Pancreas (tissue), 10 donors: ENCODE data around the gene SOX18. TPM values are rescaled to one million over a fixed set of nuclear protein-coding genes. Genes with fewer than 3 reads are reported as not detected.

Experiments
- ATAC-seq, 4 donors: fragments of 200-7000 bp; cut with Tn5 transposase; one replicate each; pipeline versions ENCODE4 v1.8.0 to v1.9.1; 2020; ENCODE audit warnings: mild to moderate bottlenecking in 4 of 4, moderate library complexity in 4 of 4
- DNase-seq, 6 donors: peaks; one replicate each; pipeline ENCODE4 v3.0.0-alpha.2; 2020
- FAIRE-seq: peaks from 2 replicates; lab custom pipeline; 2012; peaks lifted over from hg19 to GRCh38; lab: Jason Lieb, UNC
- H3K27ac ChIP-seq, 4 donors: fragments of 200-600 bp; sonication (generic); 1 replicate in 3 of 4; 2 replicates in 1 of 4; pipeline versions ENCODE4 v1.5.0 to v1.8.0; 2020
- H3K27me3 ChIP-seq, 4 donors: fragments of 200-600 bp; one replicate each; pipeline ENCODE4 v1.8.0; 2021
- H3K36me3 ChIP-seq, 3 donors: fragments of 200-600 bp; sonication (generic) in 1 of 3; one replicate each; pipeline versions ENCODE4 v1.5.0 to v1.8.0; 2020 to 2021
- H3K4me1 ChIP-seq, 3 donors: fragments of 200-600 bp; one replicate each; pipeline ENCODE4 v1.8.0; 2021
- H3K4me3 ChIP-seq, 4 donors: fragments of 200-600 bp; sonication (generic) in 2 of 4; one replicate each; pipeline versions ENCODE4 v1.5.0 to v1.8.0; 2020 to 2021
- H3K9me3 ChIP-seq, 4 donors: fragments of 200-600 bp; one replicate each; pipeline ENCODE4 v1.8.0; 2021
- WGBS, 2 donors: extraction: QIAGEN DNeasy Blood & Tissue Kit; methylation state at CpG; one replicate each; pipeline ENCODE4 v1.1.7; 2013; 5-methylcytosine and 5-hydroxymethylcytosine counted together
- intact Hi-C, 3 donors: fragments of 100-400 bp; cut with DNase I; formaldehyde crosslinking; loops; one replicate each; pipeline versions ENCODE4 v1.11.1 to v1.14.2; 2022
- polyA plus RNA-seq, 2 donors: library from polyadenylated mRNA; stranded (reverse); fragments of 200-250 nt; gene quantifications; one replicate each; pipeline ENCODE4 v1.2.3, GENCODE V29; 2013
- total RNA-seq, 6 donors: library from RNA; stranded (reverse); fragmentation: NEBNext Ultra II Directional in 4 of 6; extraction: Animal tissue kit (Norgen Biotek cat#: 25700) in 4 of 6; gene quantifications; one replicate each; pipeline versions ENCODE4 v1.2.1 to v1.2.4, GENCODE V29; 2021 to 2023
- TF ChIP-seq, protein P1 (sequence below), 4 donors: fragments of 200-600 bp; sonication (generic) in 3 of 4; IDR thresholded peaks; one replicate each; pipeline versions ENCODE4 v1.5.0 to v1.8.0; 2021; ENCODE audit warnings: antibody characterized with exemption in 4 of 4
- donor health status: healthy with polysubstance abuse.
- donor health status: DM: no; HTN: no; CAD: no; lungs with moderate emphysema.
- donor health status: DM: no; HTN: no; CAD: no.
- donor health status: control.
- donor health status: control.
- donor health status: Bipolar disorder and iron deficiency.
- donor health status: DM: yes; HTN: yes; CAD: no.
- donor health status: DM: no; HTN: no; CAD: no.
- donor health status: DM: no; HTN: no; CAD: no.
- donor health status: DM: yes; HTN: yes; CAD: no.

SOX18 gene
- total and polyA plus RNA-seq, 8 donors: 3.7 to 9.1 (median 6.0) TPM

DNA sequence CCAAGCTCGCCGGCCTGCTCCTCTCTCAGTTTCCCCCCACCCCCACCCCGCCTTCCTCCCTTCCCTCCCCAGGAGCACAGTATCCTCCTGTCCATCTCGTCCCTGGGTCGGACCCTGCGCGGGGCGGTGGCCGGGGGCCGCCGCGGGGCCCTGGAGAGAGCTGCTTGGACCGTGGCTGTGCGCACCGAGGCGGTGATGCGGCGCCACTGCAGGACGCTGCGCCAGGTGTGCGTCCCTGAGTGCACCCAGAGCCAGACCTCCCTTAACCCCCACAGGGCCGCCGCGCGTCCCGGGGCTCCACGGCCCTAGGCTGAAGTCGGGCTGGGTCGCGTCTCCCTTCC, 11.2 kb downstream of the SOX18 start:
- Histone ChIP-seq H3K4me1 (peaks cover 0 to 5% (median 0%) of the 10 kb centered on the region in 3 donors), H3K36me3 (peaks cover 0 to 2% (median 0%) of the 10 kb centered on the region in 3 donors), H3K27me3 (no peaks in the 10 kb centered on the region), H3K9me3 (no peaks in the 10 kb centered on the region), H3K4me3 (peak overlapping the region; percentile 6 to 65 (median 39)), H3K27ac (peak overlapping the region; percentile 48 to 70 (median 60))
- FAIRE-seq (no peak), DNase-seq (peak in 2 of 6 donors; percentile 47 to 84), ATAC-seq (peak; percentile 17 to 56 (median 22))
- TF ChIP-seq, protein P1, sequence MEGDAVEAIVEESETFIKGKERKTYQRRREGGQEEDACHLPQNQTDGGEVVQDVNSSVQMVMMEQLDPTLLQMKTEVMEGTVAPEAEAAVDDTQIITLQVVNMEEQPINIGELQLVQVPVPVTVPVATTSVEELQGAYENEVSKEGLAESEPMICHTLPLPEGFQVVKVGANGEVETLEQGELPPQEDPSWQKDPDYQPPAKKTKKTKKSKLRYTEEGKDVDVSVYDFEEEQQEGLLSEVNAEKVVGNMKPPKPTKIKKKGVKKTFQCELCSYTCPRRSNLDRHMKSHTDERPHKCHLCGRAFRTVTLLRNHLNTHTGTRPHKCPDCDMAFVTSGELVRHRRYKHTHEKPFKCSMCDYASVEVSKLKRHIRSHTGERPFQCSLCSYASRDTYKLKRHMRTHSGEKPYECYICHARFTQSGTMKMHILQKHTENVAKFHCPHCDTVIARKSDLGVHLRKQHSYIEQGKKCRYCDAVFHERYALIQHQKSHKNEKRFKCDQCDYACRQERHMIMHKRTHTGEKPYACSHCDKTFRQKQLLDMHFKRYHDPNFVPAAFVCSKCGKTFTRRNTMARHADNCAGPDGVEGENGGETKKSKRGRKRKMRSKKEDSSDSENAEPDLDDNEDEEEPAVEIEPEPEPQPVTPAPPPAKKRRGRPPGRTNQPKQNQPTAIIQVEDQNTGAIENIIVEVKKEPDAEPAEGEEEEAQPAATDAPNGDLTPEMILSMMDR (IDR thresholded peaks at IDR 0.05): no peak
- WGBS, 2 donors: 2 to 3% methylated on average over 17 to 30 of the region's 30 CpGs
- intact Hi-C loops: loop anchor here in 1 of 3 donors (10.0 kb wide), 1 partner anchor 87 kb away; no protein-coding TSS in a partner anchor

DNA sequence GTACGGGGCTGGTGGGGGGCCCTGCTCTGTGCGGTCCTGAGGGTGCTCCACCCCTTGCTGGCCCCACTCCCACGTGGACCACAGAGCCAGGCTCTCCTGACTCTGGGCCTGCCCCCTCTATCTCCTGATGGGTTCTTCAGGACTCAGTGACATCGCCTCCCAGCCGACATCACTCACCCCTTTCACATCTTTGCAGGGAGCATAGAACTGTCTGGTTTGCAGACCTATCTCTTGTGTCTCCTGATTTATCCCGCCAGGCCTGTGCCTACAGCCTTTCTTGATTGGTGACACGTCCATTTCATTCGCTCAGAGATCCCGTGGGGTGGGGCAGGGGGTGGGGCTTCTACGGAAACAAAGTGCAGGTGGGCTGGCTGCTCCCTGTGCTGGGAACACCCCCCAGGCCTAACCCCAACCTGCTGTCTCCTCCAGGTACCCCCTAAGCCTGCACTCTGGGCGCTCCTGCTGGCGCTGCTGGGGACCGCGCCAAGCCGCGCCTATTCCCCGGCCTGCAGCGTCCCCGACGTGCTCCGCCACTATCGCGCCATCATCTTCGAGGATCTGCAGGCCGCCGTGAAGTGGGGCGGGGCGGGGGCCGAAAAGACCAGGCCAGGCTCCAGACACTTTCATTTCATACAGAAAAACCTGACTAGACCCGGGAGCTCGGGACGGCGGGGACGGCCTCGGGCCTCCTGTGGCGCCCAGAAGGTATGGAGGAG, 11.8 kb downstream of the SOX18 start:
- H3K27ac ChIP-seq: no peak overlapping the region
- ATAC-seq (no peak), DNase-seq (peak in 2 of 6 donors; percentile 29 to 52), FAIRE-seq (no peak)
- peak overlapping the region in 1 of 4 donors; percentile 65 for H3K4me3 ChIP-seq
- intact Hi-C loops: loop anchor here in 1 of 3 donors (10.0 kb wide), 1 partner anchor 87 kb away; no protein-coding TSS in a partner anchor
- peaks cover 0 to 5% (median 0%) of the 10 kb centered on the region in 3 donors for H3K36me3 ChIP-seq
- WGBS, 2 donors: 11 to 15% methylated on average over 29 to 36 of the region's 36 CpGs
- H3K4me1 ChIP-seq: peaks cover 0 to 5% (median 0%) of the 10 kb centered on the region in 3 donors
- H3K9me3 ChIP-seq: no peaks in the 10 kb centered on the region
- TF ChIP-seq, protein P1 (IDR thresholded peaks at IDR 0.05): no peak
- no peaks in the 10 kb centered on the region for H3K27me3 ChIP-seq

DNA sequence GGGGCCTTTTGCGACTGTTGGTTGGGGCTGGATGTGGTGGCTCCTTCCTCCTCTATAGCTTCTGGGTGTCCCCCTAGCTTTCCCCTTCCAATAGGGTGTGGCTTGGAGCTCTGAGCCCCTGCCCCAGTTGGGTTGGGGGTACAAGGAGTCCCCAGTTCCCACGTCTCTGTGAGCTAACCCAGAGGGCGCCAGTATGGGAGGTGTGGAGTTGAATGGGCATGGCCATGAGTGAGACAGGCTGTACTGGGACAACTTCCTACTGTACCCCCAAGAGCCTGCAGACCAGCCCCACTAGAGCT, 12.3 kb downstream of the SOX18 start:
- H3K36me3 ChIP-seq: peaks cover 0 to 10% (median 0%) of the 10 kb centered on the region in 3 donors
- no peak overlapping the region for H3K27ac ChIP-seq
- no peak for ATAC-seq
- DNase-seq: peak in 2 of 6 donors; percentile 38 to 66
- 61 to 66% methylated on average over 3 of the region's 3 CpGs for WGBS, 2 donors
- H3K4me1 ChIP-seq: peaks cover 0 to 5% (median 0%) of the 10 kb centered on the region in 3 donors
- H3K27me3 ChIP-seq: no peaks in the 10 kb centered on the region
- H3K4me3 ChIP-seq: no peak overlapping the region
- intact Hi-C loops: loop anchor here in 1 of 3 donors (10.0 kb wide), 1 partner anchor 88 kb away; no protein-coding TSS in a partner anchor
- TF ChIP-seq, protein P1 (IDR thresholded peaks at IDR 0.05): no peak
- H3K9me3 ChIP-seq: no peaks in the 10 kb centered on the region
- no peak for FAIRE-seq

DNA sequence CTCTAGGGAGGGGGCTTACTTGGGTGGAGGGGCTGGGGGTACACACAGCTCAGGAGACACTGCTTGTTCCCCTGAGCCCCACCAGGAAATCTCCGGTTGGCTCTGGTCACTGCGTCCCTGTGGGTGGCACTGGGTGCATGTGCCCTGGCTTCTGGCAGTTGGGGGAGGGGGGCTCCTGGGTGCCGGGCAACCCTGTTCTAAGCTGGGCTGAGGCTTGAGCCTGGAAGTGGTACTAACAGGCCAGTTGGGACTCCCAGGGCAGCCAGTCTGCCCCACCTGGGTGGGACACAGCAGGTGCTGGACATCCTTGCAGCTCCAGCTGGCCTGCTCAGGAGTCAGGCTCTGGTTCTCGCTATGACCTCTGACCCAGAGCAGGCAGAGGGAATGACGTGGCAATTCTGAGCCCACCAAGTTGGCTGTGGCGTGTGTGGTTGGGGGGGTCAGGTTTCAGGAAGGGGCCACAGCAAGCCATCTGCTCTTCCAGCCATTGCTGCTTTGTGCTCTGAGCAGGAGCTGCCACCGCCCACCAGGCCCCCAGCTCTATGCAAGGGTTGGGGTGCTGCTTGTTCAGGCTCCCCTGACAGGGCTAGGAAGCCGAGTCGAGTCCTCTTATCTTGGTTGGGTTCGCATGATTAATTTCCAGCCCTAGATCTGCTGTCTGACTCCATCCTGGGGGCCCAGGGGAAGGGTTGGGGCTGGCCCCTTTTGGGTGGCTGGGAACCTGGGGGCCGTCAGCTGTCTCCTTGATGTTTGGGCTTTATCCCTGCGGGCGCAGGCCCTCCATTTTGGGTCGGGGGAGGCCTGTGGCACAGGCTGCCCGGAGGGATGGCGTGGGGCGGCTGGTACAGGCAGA, 12.9 kb downstream of the SOX18 start:
- no peak for ATAC-seq
- Histone ChIP-seq H3K4me1 (peaks cover 0 to 5% (median 0%) of the 10 kb centered on the region in 3 donors), H3K9me3 (no peaks in the 10 kb centered on the region), H3K27me3 (no peaks in the 10 kb centered on the region), H3K4me3 (no peak overlapping the region), H3K36me3 (peaks cover 0 to 15% (median 0%) of the 10 kb centered on the region in 3 donors), H3K27ac (no peak overlapping the region)
- DNase-seq: peak in 2 of 6 donors; percentile 29 to 70
- 53 to 61% methylated on average over 17 of the region's 17 CpGs for WGBS, 2 donors
- intact Hi-C loops: loop anchor here in 1 of 3 donors (10.0 kb wide), 1 partner anchor 88 kb away; no protein-coding TSS in a partner anchor
- TF ChIP-seq, protein P1 (IDR thresholded peaks at IDR 0.05): no peak
- FAIRE-seq: no peak
